Testis (tissue), 3 donors: ENCODE data around the gene DAD1. TPM values are rescaled to one million over a fixed set of nuclear protein-coding genes. Genes with fewer than 3 reads are reported as not detected.

ENCODE experiments used
- DNase-seq: peaks from one replicate; pipeline ENCODE4 v3.0.0-alpha.2; 2019
- H3K27ac ChIP-seq, 2 donors: fragments of 200-600 bp; sonication (generic); one replicate each; pipeline ENCODE4 v1.5.1; 2019
- H3K27me3 ChIP-seq: fragments of 200-600 bp; sonication (generic); one replicate; pipeline ENCODE4 v1.5.1; 2019
- H3K36me3 ChIP-seq: fragments of 200-600 bp; sonication (generic); one replicate; pipeline ENCODE4 v1.5.1; 2017; ENCODE audit warnings: low read depth; ENCODE audit errors: missing control alignments
- H3K4me1 ChIP-seq: fragments of 200-600 bp; sonication (generic); one replicate; pipeline ENCODE4 v1.5.1; 2019
- H3K4me3 ChIP-seq, 2 donors: fragments of 200-600 bp; sonication (generic); one replicate each; pipeline ENCODE4 v1.5.1; 2017 to 2019
- H3K9me3 ChIP-seq: fragments of 200-600 bp; sonication (generic); one replicate; pipeline ENCODE4 v1.5.1; 2017
- CTCF ChIP-seq, 3 experiments: fragments of 450-650 bp in 2 of 3; fragments of 200-600 bp in 1 of 3; sonication (generic) in 1 of 3; IDR thresholded peaks; one replicate each; pipeline ENCODE4 v1.5.1; 2016 to 2019; ENCODE audit warnings: antibody characterized with exemption in 3 of 3, mild to moderate bottlenecking in 2 of 3, moderate library complexity in 1 of 3
- POLR2A ChIP-seq: fragments of 450-650 bp; IDR thresholded peaks from one replicate; pipeline ENCODE4 v1.6.1; 2017; ENCODE audit warnings: antibody characterized with exemption, mild to moderate bottlenecking, moderate library complexity
- WGBS, 2 donors: methylation state at CpG; one replicate each; pipeline ENCODE4 v1.1.5; 2018; 5-methylcytosine and 5-hydroxymethylcytosine counted together
- intact Hi-C: fragments of 100-400 bp; cut with DNase I; formaldehyde crosslinking; loops from one replicate; pipeline ENCODE4 v1.15.1; 2023; ENCODE audit warnings: low total_unique reads
- polyA plus RNA-seq: library from polyadenylated mRNA; stranded (reverse); fragments of 350-450 nt; fragmentation: Illumina TruSeq; extraction: RNeasy Lipid Tissue Mini Kit (QIAGEN cat#74804); gene quantifications from one replicate; pipeline ENCODE4 v1.2.3, GENCODE V29; 2014; ENCODE audit warnings: low read depth, low replicate concordance; ENCODE audit not compliant: insufficient read depth
- total RNA-seq, 2 donors: library from RNA; depleted of rRNA; stranded (reverse); fragments of >200 nt; gene quantifications; one replicate each; pipeline ENCODE4 v1.2.3, GENCODE V29; 2016

Gene DAD1
- total and polyA plus RNA-seq, 3 donors from 2014 or later: 209 to 350 (median 235) TPM

GRCh38 chr14:22587247-22587646 lies 1.8 kb downstream of the DAD1 start:
- Histone ChIP-seq H3K27ac (no peak overlapping the region), H3K9me3 (no peaks in the 10 kb centered on the region), H3K4me1 (peaks cover 17% of the 10 kb centered on the region), H3K27me3 (no peaks in the 10 kb centered on the region), H3K36me3 (no peaks in the 10 kb centered on the region), H3K4me3 (no peak overlapping the region)
- DNase-seq: no peak
- intact Hi-C loops: no loop called here
- WGBS, 2 donors: 67 to 78% methylated on average over 5 of the region's 5 CpGs
- TF ChIP-seq POLR2A (no peak), CTCF (IDR thresholded peaks at IDR 0.05) (no peak)

DNA sequence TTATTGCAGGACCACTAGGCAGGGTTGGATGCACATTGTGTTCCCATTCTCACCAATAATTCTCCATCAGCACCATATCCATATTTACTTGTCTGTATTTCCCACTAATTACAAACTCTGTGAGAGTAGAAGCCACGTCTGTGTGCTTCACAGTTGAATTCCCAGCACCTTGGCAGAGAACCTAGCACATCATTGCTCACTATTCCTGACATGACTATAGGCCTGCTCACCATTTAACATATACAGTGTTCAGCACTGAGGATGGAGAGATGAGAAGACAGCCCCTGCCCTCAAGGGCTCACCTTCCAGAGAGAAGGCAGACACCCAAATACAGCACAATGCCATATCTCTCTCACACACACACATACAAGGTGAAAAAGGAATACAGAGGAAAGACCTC lies 5.0 kb downstream of the DAD1 start:
- no peak for DNase-seq
- peaks cover 17% of the 10 kb centered on the region for H3K4me1 ChIP-seq
- 42 to 79% methylated on average over 1 of the region's 1 CpG for WGBS, 2 donors
- intact Hi-C loops: no loop called here
- no peaks in the 10 kb centered on the region for H3K9me3 ChIP-seq
- H3K4me3 ChIP-seq: no peak overlapping the region
- no peaks in the 10 kb centered on the region for H3K36me3 ChIP-seq
- H3K27me3 ChIP-seq: no peaks in the 10 kb centered on the region
- TF ChIP-seq POLR2A (no peak), CTCF (IDR thresholded peaks at IDR 0.05) (no peak)
- H3K27ac ChIP-seq: no peak overlapping the region

- DNase-seq: no peak
- peaks cover 10% of the 10 kb centered on the region for H3K4me1 ChIP-seq
- intact Hi-C loops: no loop called here
- H3K27me3 ChIP-seq: no peaks in the 10 kb centered on the region
- 71 to 82% methylated on average over 2 of the region's 2 CpGs for WGBS, 2 donors
- no peaks in the 10 kb centered on the region for H3K36me3 ChIP-seq
- no peak overlapping the region for H3K27ac ChIP-seq
- no peaks in the 10 kb centered on the region for H3K9me3 ChIP-seq
- no peak overlapping the region for H3K4me3 ChIP-seq
- no peak for TF ChIP-seq POLR2A
- TF ChIP-seq CTCF (IDR thresholded peaks at IDR 0.05): no peak
Observed at GRCh38 chr14:22580625-22581024, 8.4 kb downstream of the DAD1 start.

GRCh38 chr14:22579881-22580280 lies 9.1 kb downstream of the DAD1 start:
- WGBS, 2 donors: 88 to 90% methylated on average over 3 of the region's 3 CpGs
- TF ChIP-seq POLR2A (no peak), CTCF (IDR thresholded peaks at IDR 0.05) (no peak)
- H3K36me3 ChIP-seq: no peaks in the 10 kb centered on the region
- no peak overlapping the region for H3K27ac ChIP-seq
- DNase-seq: no peak
- no peaks in the 10 kb centered on the region for H3K9me3 ChIP-seq
- intact Hi-C loops: no loop called here
- H3K27me3 ChIP-seq: no peaks in the 10 kb centered on the region
- peaks cover 6% of the 10 kb centered on the region for H3K4me1 ChIP-seq
- no peak overlapping the region for H3K4me3 ChIP-seq

- no peaks in the 10 kb centered on the region for H3K9me3 ChIP-seq
- intact Hi-C loops: no loop called here
- WGBS, 2 donors: 65% methylated on average over 2 of the region's 2 CpGs
- no peak for DNase-seq
- TF ChIP-seq CTCF (IDR thresholded peaks at IDR 0.05) (no peak), POLR2A (no peak)
- H3K4me1 ChIP-seq: no peaks in the 10 kb centered on the region
- no peaks in the 10 kb centered on the region for H3K27me3 ChIP-seq
- no peak overlapping the region for H3K27ac ChIP-seq
- H3K36me3 ChIP-seq: no peaks in the 10 kb centered on the region
- no peak overlapping the region for H3K4me3 ChIP-seq
Observed at GRCh38 chr14:22579236-22579635, 9.8 kb downstream of the DAD1 start.
